GM18519 (cell line): ENCODE results near the gene THAP11.
A peak's percentile ranks its signal among the peaks of the same experiment; 100 is the strongest.

ENCODE experiments used
- ATAC-seq: cut with Tn5 transposase; IDR thresholded peaks from one replicate; pipeline ENCODE4 v1.9.1; 2021; ENCODE audit warnings: mild to moderate bottlenecking, moderate library complexity; ENCODE audit not compliant: unreplicated experiment, low FRiP score

The THAP11 gene

GRCh38 chr16:67841816-67842508, at the start of gene THAP11:
Gene THAP11 (plus strand): TSS chr16:67842320. CDS start chr16:67842555, 235 bp downstream.
- peak; percentile 46 for ATAC-seq

DNA sequence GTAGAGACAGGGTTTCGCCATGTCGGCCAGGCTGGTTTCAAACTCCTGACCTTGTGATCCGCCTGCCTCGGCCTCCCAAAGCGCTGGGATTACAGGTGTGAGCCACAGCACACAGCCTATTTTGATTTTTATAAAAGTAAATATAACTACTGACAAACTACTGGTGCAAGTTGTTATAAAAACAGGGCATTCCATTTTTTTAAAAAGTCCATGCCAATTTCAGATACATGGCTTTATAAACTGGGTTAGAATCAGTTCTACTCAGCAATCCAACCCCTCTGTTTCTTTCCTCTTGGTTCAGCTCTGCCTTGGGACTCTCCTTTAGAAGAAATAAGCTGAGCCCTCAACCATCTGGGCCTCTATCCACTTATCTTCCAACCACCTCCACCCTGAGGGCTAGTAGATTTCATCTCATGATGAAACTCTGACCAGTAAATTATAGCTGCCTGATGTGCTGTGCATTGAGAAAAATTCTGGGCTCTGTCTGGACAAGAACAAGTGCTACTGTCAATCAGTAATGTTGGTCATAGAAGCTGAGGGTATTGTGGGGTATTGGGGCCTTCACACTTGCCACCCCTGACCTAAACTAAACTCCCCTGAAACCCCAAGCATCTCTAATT, 45.9 kb upstream of the THAP11 start:
- no peak for ATAC-seq

GRCh38 chr16:67800338-67800926, 41.7 kb upstream of the THAP11 start:
- no peak for ATAC-seq

DNA sequence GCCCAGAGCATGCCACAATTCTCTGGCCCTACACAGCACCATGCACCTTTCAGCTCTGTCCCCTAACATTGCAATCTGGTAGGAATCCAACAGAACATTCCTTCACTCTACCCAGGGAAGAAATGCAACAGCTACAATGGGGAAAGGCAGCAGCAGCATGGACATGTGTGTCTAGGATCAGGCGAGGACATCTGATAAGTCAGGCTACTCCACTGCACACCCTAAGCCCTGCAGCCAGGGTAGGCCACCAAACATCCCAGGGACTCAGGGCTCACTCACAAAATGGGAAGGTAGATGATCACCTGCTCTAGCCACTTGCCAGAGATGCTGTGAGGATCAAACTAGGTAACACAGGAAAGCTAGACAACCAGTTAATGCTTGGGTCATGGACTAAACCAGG, 40.9 kb upstream of the THAP11 start:
- ATAC-seq: no peak

- no peak for ATAC-seq
Observed at GRCh38 chr16:67801883-67802282, 40.2 kb upstream of the THAP11 start.

GRCh38 chr16:67803894-67804293, 38.2 kb upstream of the THAP11 start:
- no peak for ATAC-seq

GRCh38 chr16:67804853-67805542, 37.1 kb upstream of the THAP11 start:
- no peak for ATAC-seq

- ATAC-seq: no peak
Observed at GRCh38 chr16:67805718-67806427, 36.2 kb upstream of the THAP11 start.

GRCh38 chr16:67806428-67807147, 35.5 kb upstream of the THAP11 start, which contains the start of the genes RANBP10 and TSNAXIP1:
Gene RANBP10 (minus strand): TSS chr16:67806560. CDS start chr16:67806536, 24 bp downstream.
Gene TSNAXIP1 (plus strand): TSS chr16:67806889. CDS start chr16:67807150, 261 bp downstream.
- ATAC-seq: peak; percentile 85

GRCh38 chr16:67807148-67807682, 34.9 kb upstream of the THAP11 start:
- ATAC-seq: no peak

DNA sequence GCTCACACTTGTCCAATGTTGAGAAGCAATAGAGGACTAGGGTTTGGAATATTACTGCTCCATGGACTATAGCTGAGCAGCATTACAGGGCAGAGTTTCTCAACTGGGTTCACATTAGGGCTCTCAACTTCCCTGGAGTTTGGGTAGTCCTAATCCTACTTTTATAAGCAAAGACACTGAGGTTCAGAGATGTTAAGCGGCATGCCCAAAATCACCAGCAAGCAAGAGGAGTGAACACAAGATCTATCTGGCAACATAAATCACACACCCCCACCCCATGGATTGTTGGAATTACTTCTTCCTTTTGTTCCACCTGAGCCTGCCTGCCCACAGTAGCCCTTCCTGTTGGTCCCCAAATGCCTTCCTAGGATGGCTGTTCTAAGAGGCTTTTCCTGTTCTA, 30.2 kb upstream of the THAP11 start:
- no peak for ATAC-seq

DNA sequence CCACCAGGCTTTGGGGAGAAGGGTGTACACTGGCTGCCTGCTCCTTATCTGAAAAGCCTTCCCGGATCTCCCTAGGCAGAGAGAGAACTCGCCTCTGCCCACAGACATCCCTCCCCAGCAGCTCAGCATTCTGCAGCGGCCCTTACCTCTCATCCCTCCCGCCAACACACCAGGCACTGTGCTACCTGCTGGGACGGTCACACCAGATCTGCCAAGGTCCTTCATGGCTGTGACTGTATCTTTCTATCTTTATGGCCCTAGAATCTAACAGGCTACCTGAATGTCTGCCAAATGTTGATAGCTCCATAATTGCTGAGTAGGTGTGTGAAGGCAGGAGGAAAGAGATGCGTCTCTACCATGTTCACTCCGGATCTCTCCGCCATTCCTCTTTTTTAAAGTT, 27.6 kb upstream of the THAP11 start:
- no peak for ATAC-seq

GRCh38 chr16:67820608-67821259, 21.4 kb upstream of the THAP11 start:
- no peak for ATAC-seq

DNA sequence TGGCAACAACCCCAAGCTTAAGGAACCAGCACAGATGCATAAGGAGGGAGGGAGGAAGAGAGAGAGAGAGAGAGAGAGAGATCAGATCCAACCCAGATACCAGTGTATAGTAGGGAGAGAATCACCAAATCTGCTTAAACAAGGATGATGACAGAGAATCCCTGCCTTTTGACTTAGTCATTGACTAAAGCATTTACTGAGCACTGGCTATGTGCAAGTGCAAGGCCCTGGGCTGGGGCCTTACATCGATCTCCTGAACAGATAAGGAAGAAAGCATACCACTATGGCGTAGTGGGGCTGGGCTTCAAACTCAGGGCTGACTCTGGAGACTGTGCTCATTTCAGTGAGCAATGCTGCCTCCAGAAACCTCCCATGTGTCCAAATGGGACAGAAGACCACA, 19.6 kb upstream of the THAP11 start:
- ATAC-seq: no peak

GRCh38 chr16:67825119-67825518, 17.0 kb upstream of the THAP11 start:
- ATAC-seq: no peak

DNA sequence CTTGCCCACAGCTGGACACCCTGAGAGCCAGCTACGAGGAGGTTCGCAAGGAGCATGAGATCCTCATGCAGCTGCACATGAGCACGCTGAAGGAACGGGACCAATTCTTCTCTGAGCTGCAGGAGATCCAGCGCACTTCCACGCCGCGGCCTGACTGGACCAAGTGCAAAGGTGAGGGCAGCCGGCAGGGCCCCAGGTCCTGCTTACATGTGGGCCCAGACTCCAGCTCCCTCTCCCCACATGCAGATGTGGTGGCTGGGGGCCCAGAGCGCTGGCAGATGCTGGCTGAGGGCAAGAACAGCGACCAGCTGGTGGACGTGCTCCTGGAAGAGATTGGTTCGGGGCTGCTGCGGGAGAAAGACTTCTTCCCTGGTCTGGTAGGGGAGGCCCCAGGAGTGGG, 16.2 kb upstream of the THAP11 start:
- ATAC-seq: no peak

- no peak for ATAC-seq
Observed at GRCh38 chr16:67828651-67829050, 13.5 kb upstream of the THAP11 start.

- no peak for ATAC-seq
Observed at GRCh38 chr16:67833030-67833414, 9.1 kb upstream of the THAP11 start.
